ENCODE data around the gene SRPX2.

GRCh38 chrX:100609591-100609990 lies 34.4 kb upstream of the SRPX2 start:
- TF ChIP-seq MXI1 (IDR thresholded peaks at IDR 0.05; ENCODE audit: low read depth, low read length): no peak
- TF ChIP-seq CTCF (IDR thresholded peaks at IDR 0.05 in 2 of 3, conservative IDR thresholded peaks at IDR 0.05 in 1 of 3; ENCODE audit: insufficient read depth in 2 of 3, low read depth in 1 of 3, low read length in 3 of 3): no peak
- no peak for TF ChIP-seq EZH2 (IDR thresholded peaks at IDR 0.05; ENCODE audit: borderline replicate concordance, low read depth, low read length)
- no peak for TF ChIP-seq SP2 (IDR thresholded peaks at IDR 0.05; ENCODE audit: extremely low read depth, low read depth, low read length, poor library complexity, severe bottlenecking)
- no peak for TF ChIP-seq RBM22 (IDR thresholded peaks at IDR 0.05; ENCODE audit: low read depth, low read length, poor library complexity, severe bottlenecking)
- TF ChIP-seq POLR2A (conservative IDR thresholded peaks at IDR 0.05): no peak
- TF ChIP-seq FOXM1 (IDR thresholded peaks at IDR 0.05; ENCODE audit: low read depth): no peak
- TF ChIP-seq FOXM1 (CRISPR knock-in tag; IDR thresholded peaks at IDR 0.05; ENCODE audit: low read depth): no peak
